ENCODE measurements around the gene CCND2.
A peak's percentile ranks its signal among the peaks of the same experiment; 100 is the strongest.

DNA sequence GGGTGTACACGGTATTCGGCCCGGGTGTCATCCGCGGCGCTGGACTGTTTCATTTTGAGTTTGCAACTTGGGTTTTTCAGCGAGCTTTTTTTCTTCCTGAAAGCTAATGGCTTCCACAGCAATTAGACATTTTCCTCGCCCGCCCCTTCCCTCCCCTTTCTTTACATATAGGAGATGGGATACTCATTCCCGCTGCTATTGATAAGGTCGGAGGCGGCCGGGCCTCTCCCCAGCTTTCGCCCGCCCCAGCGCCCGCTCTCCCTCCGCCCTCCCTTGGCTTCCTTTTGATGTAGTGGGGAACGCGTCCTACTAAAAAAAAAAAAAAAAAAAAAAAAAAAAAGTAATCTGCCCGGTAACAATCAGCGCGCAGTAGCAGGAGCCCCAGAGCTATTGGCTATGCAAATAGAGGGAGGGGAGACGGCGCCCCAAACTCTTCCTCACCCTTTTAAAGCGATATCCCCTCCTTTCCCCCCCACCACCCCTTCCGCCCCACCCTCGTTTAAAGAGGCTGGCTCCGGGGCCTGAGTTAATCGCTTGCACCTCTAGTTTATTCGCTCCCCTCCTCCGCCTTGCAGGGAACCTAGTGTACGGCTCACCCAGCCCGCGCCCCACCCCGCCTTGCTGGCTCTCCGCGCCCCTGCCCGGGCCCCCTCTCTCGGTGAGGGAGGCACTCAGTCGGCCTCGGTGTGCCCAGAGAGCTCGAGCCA, 1.7 kb upstream of the CCND2 start:
- TF ChIP-seq POLR2AphosphoS5 (IDR thresholded peaks at IDR 0.05) = peak; percentile 73 to 92 (median 90)
- TF ChIP-seq, protein P1, sequence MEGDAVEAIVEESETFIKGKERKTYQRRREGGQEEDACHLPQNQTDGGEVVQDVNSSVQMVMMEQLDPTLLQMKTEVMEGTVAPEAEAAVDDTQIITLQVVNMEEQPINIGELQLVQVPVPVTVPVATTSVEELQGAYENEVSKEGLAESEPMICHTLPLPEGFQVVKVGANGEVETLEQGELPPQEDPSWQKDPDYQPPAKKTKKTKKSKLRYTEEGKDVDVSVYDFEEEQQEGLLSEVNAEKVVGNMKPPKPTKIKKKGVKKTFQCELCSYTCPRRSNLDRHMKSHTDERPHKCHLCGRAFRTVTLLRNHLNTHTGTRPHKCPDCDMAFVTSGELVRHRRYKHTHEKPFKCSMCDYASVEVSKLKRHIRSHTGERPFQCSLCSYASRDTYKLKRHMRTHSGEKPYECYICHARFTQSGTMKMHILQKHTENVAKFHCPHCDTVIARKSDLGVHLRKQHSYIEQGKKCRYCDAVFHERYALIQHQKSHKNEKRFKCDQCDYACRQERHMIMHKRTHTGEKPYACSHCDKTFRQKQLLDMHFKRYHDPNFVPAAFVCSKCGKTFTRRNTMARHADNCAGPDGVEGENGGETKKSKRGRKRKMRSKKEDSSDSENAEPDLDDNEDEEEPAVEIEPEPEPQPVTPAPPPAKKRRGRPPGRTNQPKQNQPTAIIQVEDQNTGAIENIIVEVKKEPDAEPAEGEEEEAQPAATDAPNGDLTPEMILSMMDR (IDR thresholded peaks at IDR 0.05) = no peak
